GM19328 (cell line): Measurements from ENCODE around the gene ATP1A4.
"Not testable (repeated sequence)": the region's sequence is repeated elsewhere in the genome, so short reads cannot be mapped to it uniquely, and the experiment has no call there.

ENCODE experiments used
- ATAC-seq: cut with Tn5 transposase; IDR thresholded peaks from one replicate; pipeline ENCODE4 v1.9.1; 2021; ENCODE audit warnings: mild to moderate bottlenecking, moderate library complexity; ENCODE audit not compliant: unreplicated experiment

ATP1A4 gene

DNA sequence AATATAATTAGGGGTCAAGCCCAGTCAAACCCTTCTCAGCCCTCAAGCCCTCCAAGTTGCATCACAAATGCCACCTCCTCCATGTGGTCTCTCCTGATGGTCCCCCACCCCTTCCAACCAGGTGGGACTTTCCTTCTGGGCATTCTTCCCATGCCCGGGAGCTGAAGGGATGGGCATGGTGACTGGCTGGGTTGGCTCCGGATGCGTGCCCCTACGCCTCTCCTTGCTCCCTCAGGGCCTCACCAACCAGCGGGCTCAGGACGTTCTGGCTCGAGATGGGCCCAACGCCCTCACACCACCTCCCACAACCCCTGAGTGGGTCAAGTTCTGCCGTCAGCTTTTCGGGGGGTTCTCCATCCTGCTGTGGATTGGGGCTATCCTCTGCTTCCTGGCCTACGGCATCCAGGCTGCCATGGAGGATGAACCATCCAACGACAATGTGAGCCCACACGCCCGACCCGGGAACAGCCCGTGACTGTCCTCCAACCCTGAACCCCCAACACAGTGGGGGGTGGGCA, 28.4 kb upstream of the ATP1A4 start:
- no peak for ATAC-seq

- ATAC-seq = no peak
Measured at GRCh38 chr1:160123726-160124125, 27.7 kb upstream of the ATP1A4 start.

DNA sequence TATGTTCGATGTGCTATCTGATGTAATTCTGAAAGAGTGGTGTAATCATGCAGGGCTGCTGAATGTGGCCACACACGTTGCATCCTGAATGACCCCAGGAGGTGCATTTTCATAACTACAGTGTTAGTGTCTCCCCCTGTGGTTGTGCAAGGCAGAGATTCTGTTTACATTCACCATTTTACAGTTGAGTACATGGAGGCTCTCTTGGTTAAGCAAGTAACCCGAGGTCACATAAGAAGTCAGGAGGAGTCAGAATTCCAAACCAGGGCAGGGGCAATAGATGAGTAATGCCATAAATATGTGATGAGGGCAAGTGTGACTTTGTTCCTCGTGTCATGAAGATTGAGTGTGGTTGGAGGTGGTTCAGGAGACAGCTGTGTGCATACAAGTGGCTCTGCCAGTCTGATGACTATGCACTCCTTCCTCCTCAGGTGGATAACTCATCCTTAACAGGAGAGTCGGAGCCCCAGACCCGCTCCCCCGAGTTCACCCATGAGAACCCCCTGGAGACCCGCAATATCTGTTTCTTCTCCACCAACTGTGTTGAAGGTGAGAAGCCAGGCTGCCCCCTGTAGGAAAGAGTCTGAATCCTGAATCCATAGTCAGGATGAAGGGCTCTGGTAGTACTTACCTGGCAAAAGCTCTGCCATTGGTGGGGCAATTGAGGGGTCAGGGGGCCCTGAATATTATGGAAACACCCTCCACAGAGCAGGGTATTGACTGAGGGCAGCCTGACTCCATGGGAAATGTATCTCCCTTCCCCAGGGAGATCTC, 26.5 kb upstream of the ATP1A4 start:
- ATAC-seq = no peak

- no peak for ATAC-seq
Measured at GRCh38 chr1:160125746-160126145, 25.7 kb upstream of the ATP1A4 start.

- ATAC-seq = not testable (repeated sequence)
Measured at GRCh38 chr1:160126342-160126741, 25.1 kb upstream of the ATP1A4 start.

GRCh38 chr1:160127381-160127780, 24.0 kb upstream of the ATP1A4 start:
- ATAC-seq = no peak

DNA sequence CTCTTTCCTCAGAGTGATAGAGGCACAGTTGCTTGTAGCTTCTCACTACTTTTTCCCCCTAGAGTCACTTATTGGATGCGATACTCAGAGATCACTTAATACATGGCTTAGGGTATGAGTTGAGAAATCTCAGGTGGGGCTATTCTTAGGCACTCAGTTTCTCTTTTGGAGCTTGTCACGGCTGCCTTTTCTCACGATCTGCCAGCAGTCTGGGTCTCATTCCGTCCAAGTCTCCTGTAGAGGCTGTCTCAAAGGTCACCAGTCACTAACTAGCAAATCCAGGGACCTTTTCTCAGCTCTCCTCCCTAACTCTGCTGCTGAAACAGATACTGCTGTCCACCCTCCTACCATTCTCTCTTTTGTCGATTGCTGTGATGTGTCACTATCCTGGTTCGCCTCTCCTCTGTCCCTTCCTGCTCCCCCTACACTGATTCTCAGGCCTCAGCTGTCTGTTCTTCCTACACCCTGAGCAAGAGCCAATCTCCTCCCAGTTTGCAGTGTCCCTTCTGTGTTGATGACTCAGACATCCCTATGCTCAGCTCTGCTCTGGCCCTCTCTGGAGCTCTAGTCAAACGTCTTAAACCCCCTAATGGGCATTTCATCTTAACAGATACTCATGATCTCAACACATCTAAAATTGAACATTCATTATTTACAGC, 23.4 kb upstream of the ATP1A4 start:
- no peak for ATAC-seq

DNA sequence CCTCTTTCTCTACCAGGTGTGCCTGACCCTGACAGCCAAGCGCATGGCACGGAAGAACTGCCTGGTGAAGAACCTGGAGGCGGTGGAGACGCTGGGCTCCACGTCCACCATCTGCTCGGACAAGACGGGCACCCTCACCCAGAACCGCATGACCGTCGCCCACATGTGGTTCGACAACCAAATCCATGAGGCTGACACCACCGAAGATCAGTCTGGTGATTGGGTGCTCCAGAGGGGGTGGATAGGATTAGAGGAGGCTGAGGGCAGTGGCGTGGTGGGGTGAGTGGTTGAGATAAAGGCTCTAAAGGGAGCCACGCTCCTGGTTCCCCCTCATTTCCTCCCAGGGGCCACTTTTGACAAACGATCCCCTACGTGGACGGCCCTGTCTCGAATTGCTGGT, 22.8 kb upstream of the ATP1A4 start:
- no peak for ATAC-seq

DNA sequence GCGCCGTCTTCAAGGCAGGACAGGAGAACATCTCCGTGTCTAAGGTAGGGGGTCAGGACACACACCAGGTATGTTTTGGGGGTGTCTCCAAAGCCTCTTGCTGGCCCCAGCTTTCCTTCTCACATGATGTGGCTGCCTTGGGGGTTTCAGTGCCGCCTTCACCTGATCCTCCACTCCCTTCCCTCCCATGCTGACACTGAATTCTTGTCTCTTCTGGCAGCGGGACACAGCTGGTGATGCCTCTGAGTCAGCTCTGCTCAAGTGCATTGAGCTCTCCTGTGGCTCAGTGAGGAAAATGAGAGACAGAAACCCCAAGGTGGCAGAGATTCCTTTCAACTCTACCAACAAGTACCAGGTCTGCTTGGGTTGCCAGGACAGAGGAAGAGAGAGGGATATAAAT, 22.4 kb upstream of the ATP1A4 start:
- ATAC-seq = no peak

DNA sequence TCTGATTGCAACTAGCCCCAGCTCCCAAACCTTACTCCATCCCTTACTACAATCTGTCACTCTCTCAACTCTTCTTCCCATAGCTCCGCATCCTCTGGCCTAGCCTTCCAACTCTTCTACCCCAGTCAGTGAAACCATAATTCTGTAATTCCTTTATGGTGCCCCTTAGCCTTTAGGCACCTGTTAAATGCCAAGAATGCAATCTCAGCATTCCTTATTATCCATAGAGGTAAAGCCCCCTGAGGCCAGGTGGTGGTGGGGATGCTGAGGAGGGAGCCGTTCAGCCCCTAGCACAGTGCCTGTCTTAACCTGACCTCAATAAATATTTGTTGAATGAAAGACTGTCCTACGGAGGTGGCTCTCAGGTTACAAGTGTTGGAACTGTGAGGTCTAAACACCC, 21.8 kb upstream of the ATP1A4 start:
- no peak for ATAC-seq

GRCh38 chr1:160129966-160130365, 21.4 kb upstream of the ATP1A4 start:
- no peak for ATAC-seq

- ATAC-seq = no peak
Measured at GRCh38 chr1:160130486-160130885, 20.9 kb upstream of the ATP1A4 start.

- no peak for ATAC-seq
Measured at GRCh38 chr1:160130939-160131338, 20.5 kb upstream of the ATP1A4 start.

GRCh38 chr1:160131803-160132565, 19.4 kb upstream of the ATP1A4 start:
- no peak for ATAC-seq

DNA sequence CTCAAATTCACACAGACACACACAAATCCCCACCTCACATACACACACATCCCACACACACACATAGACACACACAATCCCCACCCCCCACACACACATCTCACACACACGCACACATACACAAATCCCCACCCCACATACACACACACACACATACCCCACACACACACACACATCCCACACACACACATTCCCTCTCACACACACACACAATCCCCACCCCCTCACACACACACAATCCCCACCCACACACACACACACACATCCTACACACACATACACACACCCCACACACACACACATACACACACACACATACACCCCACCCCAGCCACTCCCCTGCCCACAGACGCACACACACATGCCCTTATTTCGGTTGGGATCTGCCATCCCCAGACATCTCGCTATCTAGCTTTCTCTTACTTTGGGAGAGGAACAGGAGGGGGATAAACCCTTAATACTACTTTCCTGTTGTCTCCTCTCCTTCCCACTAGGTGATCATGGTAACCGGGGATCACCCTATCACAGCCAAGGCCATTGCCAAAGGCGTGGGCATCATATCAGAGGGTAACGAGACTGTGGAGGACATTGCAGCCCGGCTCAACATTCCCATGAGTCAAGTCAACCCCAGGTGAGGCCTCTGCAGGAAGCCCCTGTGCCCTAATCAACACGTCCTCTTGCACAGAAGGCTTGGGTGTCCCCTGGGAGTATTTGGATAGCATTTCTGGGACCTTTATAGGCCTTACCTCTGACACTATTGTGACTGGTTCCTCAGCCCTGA, 17.2 kb upstream of the ATP1A4 start:
- no peak for ATAC-seq

- ATAC-seq = no peak
Measured at GRCh38 chr1:160134791-160135572, 16.4 kb upstream of the ATP1A4 start.

- no peak for ATAC-seq
Measured at GRCh38 chr1:160136121-160136925, 15.1 kb upstream of the ATP1A4 start.

DNA sequence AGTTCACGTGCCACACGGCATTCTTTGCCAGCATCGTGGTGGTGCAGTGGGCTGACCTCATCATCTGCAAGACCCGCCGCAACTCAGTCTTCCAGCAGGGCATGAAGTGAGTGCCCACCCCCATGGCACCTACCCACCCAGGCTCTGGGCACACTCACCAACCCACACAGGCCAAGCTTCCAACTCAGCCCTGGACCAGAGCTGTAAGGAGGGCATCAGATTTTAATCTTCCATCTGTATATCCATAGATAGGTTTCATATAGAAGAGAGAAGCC, 14.5 kb upstream of the ATP1A4 start:
- no peak for ATAC-seq

- no peak for ATAC-seq
Measured at GRCh38 chr1:160137216-160137862, 14.1 kb upstream of the ATP1A4 start.
